LNCaP clone FGC (cell line): ENCODE data around the gene CDADC1.

ENCODE experiments used
- DNase-seq: peaks from one replicate; pipeline ENCODE4 v3.0.0-alpha.2; 2011; ENCODE audit warnings: low read depth
- H3K4me3 ChIP-seq: 2 replicates; pipeline ENCODE4 v1.5.1; 2011; ENCODE audit warnings: mild to moderate bottlenecking, low read depth, low read length, control low read depth
- TF ChIP-seq, protein P1 (sequence below): IDR thresholded peaks from 2 replicates; pipeline ENCODE4 v1.5.1; 2012; ENCODE audit warnings: mild to moderate bottlenecking; ENCODE audit not compliant: control insufficient read depth, insufficient read depth; ENCODE audit errors: extremely low read depth

Gene CDADC1

DNA sequence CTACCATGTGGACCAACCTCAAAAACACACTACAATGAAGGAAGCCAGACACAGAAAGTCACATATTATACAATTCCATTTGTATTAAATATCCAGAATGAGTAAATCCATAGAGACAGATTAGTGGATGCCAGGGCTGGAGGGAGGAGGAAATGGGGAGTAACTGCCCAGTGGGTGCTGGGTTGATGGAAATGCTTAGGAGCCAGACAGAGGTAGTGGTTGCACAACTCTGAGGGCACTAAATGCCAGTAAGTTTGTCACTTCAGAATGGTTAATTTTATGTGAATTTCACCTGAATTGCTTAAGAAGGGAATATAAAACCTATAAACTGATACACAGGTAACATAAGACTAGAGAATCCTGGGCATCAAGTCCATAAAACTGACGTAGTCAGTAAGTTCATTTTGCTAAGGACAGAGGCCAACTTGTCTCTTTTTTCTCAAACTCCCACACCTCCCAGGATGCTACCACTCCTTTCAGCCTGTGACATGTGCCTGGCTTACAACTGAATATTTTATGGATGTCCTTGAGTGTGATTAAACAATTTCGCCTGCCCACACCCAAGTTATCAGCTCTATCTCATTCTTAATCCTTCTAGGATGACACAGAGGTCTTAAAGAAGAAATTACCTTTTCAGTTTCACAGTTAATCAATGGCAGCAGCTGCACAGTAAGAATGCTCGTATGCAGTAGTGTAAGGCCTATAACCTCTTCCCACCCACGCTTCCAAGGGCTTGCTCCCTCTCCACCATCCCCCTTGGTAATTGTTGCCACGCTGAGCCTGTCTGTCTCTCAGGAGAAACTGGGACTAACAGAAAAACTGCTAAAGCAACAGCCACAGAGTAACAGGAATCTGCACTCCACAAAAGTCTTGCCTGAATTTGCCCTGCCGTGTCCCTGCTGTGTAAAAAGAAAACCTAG, 33.5 kb upstream of the CDADC1 start:
- TF ChIP-seq, protein P1, sequence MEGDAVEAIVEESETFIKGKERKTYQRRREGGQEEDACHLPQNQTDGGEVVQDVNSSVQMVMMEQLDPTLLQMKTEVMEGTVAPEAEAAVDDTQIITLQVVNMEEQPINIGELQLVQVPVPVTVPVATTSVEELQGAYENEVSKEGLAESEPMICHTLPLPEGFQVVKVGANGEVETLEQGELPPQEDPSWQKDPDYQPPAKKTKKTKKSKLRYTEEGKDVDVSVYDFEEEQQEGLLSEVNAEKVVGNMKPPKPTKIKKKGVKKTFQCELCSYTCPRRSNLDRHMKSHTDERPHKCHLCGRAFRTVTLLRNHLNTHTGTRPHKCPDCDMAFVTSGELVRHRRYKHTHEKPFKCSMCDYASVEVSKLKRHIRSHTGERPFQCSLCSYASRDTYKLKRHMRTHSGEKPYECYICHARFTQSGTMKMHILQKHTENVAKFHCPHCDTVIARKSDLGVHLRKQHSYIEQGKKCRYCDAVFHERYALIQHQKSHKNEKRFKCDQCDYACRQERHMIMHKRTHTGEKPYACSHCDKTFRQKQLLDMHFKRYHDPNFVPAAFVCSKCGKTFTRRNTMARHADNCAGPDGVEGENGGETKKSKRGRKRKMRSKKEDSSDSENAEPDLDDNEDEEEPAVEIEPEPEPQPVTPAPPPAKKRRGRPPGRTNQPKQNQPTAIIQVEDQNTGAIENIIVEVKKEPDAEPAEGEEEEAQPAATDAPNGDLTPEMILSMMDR = no peak

DNA sequence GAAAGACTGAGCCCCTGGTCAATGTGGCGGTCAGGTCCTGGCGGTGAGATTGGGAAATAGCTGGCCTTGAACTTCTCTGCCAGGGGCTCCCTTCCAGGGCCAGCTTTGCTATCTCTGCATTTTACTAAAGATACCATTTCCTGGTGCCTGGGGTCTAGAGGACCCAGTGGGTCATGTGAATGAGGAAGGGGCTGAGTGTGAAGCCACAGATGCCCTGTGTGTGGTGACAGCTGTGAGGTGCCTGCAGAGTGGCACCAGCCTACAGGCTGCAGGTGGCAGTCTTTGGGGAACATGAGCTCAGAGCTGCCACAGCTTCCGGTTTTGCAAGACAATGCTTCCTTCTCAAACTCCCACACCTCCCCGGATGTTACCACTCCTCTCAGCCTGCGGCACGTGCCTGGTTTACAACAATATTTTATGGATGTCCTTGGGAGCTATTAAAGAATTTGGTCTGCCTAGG, 32.8 kb upstream of the CDADC1 start:
- TF ChIP-seq, protein P1 = peak; percentile 11; the same call in 1 of the 2 replicates
- H3K4me3 ChIP-seq = no peak overlapping the region
- peak; percentile 28 for DNase-seq

More for the DNA sequence above, 33.5 kb upstream of the CDADC1 start:
- no peak overlapping the region for H3K4me3 ChIP-seq
- DNase-seq = no peak

DNA sequence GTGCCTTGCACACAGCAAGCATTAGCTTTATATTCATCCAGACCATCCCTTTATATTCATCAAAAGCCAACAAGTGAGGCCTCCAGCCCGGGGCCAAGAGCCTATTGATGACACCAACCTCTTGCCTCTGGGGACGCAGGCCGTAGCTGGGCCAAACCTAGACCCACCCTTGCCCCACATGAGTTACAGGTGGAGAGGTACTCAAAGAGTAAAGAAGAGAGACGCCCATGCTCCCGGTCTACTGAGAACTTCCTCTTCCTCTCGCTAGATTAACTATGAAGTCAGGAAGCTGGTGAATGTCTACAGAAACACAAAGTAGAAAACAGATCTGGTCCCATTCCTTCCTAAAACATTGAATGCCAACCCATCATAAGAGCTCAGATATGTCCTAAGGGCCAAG, 31.4 kb upstream of the CDADC1 start:
- TF ChIP-seq, protein P1 = no peak
- DNase-seq = no peak
- no peak overlapping the region for H3K4me3 ChIP-seq

DNA sequence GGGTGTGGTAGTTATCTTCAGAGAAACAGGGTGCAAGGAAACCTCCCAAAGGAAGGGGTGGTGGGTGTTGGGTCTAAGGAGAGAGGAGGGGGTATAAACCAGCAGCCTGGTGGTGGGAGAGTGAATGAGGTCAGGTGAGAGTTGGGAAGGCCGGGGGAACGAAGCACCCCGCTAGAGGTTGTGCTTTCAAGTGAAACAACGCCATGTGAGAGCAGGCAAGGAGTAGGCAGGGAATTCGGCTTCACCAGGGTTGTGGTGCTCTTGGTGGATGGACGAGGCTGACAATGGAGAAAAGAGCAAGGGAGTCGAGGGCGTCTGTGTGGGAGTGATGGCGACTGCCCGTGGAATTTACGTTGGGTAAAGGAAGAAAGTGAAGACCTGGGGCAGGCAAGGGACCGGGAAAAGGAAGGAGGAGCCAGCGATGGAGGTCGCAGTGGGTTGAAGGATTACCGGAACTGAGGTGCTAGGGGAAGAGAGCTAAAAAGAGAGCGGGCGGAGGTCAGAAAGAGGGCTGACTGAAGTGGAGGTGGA, 29.7 kb upstream of the CDADC1 start:
- no peak overlapping the region for H3K4me3 ChIP-seq
- no peak for DNase-seq
- TF ChIP-seq, protein P1 = no peak

DNA sequence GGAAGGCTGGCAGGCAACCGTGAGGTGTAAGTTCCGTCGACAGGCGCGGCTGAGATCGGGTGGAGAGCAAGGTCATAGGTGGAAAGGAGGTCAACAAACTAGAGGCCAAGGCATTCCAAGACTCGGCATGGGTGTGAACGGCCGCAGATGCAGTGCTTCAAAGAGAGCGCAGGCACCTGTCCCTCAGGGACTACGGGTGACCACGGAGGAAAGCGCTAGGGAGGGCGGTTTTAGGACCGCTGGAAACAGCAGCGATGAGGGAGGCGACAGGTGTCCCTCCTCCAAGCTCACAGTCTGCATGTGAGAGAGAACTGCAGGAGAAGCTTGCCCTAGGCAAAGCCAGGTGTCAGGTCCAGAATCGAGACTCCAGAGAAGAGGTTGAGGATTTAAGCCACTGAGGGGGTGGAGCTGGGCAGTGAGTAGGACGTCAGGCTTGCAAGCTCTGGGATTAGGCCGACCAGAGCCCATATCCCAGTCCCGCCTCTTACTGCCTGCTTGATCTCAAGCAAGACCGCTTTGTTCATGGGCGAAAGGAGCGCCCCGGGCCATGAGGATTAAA, 29.2 kb upstream of the CDADC1 start:
- TF ChIP-seq, protein P1 = no peak

DNA sequence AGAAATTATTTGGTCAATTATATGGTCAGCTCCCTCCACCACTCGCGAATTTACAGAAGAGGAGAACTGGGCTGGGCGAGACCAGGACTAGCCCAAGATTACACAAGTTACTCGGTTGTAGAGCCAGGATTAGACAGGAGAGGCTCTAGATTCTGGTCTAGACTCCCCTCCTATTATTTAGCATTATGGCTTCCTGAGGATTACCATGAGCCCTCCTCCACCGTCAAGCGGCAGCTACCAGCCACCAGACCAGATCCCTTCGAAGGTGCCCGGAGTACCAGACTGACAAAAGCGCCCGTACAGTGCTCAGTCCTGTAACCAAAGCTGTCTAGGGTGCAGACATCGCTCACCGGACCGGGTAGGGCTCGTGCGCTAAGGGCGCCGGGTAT, 28.1 kb upstream of the CDADC1 start:
- H3K4me3 ChIP-seq = no peak overlapping the region
- DNase-seq = no peak
- TF ChIP-seq, protein P1 = no peak

More for the DNA sequence above, 29.2 kb upstream of the CDADC1 start:
- no peak for DNase-seq
- H3K4me3 ChIP-seq = no peak overlapping the region
